DMS 273 treated with DMSO at 0.1 percent for 48 hours (cell line): Measurements from ENCODE around the gene PRKG1.
"Not testable (repeated sequence)": the region's sequence is repeated elsewhere in the genome, so short reads cannot be mapped to it uniquely, and the experiment has no call there.

ENCODE experiments used
- DNase-seq: peaks from one replicate; lab custom pipeline; 2025; lab: John Stamatoyannopoulos, UW

PRKG1 gene

DNA sequence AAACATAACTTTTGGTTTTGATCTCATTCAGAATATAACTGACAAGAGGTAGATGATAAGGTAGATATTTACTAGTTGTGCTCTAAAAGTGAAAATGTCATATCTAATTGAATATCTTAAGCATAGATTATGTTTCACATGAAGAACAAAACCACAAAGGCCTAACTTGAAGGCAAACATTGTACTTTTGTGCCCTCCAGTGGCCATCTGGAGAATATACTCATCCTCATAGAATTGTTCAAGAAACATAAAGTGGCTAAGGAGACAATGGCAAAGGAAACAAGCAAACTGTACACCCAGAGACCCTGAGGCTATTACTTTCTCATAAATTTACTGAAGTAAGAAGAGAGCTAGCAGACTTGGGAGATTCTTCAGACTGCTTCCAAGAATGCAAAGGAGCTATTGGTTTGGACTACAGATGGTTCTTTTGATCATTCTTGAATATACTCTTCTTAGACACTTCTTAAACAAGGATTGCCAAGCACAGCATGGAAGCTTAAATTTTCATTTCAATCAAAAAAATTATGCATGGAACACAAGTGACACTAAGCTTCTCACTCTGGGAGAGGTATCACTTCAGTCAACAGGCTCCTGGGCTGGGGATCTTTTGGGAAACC is 1141.6 kb downstream of the PRKG1 start:
- DNase-seq = peak; percentile 8

DNA sequence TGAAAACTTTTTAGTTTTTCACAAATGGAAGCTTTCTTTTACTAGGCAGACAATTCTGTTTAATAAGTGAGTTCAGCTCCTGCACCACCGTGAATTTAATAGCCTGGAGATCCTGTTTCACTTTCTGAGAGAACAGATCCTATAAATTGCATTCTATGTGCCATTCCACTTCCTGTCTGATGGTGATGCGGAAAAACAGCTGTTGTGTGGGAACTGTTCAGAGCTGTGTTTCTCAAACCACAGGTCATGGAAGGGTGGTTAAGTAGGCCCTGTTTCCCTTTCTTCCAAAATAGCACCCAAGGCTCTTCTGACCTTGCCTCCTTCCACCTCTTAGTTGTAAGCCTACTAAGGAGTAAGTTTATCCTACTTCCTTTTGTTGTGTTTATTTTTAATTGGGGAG is 1142.6 kb downstream of the PRKG1 start:
- peak; percentile 8 for DNase-seq

DNA sequence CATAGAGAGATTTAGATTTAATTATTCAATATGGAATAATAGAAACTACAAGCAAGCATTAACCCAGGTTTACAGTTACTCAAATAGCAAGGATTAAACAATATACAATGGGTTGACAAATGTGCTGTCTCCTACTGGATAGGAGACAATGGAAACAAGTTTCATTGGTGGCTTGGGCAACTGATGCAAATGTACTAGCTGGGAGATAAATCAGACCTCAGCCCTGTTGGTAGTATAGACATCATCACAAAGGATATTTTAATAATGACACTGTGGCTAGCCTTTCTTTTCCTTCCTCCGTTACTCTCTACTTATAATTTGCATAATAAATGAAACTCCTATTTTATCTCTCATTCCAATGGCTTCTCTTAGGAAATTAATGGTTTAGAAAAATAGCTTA is 1143.2 kb downstream of the PRKG1 start:
- no peak for DNase-seq

DNA sequence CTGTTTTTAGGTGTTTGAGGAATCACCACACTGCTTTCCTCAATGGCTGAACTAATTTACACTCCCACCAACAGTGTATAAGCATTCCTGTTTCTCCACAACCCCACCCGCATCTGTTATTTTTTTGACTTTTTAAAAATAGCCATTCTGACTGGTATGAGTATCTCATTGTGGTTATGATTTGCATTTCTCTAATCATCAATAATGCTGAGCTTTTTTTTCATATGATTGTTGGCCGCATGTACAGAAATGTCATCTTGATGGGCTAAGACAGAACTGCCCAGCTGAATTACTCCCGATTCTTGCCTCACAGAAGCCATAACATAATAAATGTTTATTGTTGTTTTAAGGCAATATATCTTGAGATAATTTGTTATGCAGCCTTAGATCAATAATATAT is 1146.7 kb downstream of the PRKG1 start:
- no peak for DNase-seq

DNA sequence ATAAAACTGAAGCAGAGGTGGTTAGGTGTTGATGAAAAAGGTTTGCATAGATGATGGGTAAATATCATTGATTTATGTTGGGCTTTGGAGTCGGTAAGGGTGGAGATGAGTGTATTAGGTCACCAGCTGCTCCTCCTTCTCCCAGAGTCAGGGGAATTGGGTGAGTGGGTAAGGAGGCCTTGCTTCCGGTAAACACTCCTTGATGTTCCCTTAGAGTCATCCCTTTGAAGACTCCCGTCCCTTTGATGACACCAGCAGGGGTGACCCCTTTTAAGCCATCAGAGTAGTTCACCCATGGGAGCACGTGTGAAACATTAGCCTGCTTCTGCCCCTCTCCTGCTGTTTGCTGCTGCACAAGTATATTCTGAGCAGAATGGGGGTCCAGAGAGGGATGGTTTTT is 1147.6 kb downstream of the PRKG1 start:
- no peak for DNase-seq

DNA sequence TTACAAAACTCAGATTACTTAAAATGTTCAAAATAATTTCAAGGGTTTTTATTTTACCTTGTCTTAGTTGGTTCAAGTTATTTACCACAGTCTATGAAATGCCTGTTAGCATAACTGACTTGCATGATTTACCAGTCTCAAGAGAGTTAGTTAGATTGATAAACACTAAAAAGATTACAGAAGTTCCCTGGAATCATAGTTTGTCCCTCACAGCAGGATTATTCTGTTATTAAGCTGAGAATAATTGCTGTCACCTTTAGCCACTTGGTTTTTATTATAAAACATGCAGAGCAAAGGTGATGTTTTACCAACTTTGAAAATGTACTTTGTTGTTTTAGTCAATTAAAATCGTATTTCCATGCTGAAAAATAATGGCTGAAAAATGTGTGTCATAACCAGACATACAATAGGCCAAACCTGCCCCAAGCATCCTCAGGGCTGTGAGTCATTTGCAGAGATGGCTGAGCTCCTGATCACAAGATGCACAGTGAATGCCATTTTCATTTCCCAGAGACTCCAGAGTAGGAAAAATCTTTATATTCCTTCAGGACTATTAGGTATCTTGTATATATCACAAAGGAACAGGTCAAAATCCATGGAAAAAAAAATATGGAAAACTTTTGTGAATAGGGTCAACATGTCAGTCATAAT is 1152.0 kb downstream of the PRKG1 start:
- DNase-seq = no peak

DNA sequence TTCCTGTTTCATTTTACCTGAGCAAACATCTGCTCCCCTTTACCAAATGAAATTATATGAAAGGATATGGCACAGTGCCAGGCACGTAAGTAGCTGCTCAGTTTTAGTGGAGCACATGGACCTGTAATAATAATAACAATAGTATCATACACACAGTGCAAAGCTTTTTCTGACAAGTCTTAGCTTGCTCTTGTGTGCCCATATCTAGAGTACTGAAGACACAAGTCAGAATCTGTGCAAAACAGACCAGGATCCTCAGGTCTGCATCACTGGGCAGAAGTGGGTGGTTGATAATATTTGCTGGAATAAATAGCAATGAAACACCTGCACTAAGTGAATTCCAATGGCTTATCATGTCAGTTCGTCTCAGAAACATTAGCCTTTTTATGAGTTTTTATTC is 1154.3 kb downstream of the PRKG1 start:
- DNase-seq = no peak

DNA sequence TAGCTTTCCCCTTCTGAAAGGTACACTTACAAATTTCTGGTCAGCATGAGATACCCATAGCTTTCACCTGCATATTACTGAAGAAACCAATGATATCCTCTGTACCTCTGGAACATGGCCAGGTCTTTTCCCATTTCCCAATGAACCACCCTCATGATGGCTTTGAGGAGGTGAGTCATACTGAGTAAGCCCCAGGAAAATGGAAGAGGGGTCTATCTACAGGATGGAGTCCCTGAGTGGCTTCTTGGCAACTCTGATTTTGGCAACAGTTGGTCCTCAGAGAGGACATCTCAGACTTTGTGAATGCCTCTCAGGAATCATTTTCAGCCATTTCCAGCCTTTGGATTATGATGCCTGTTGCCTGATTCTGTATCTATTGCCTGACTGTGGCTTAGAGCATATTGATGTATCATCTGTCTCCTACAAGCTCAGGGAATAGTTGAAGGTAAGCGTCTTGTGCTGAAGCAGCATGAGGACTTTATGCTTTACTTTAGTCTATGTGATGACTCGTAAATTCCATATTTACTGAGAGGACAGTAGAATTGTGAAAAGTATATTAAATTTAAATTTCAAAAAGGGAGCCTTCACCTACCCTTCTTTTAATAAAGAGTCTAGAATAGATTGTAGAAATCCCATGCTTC is 1155.1 kb downstream of the PRKG1 start:
- DNase-seq = no peak

DNA sequence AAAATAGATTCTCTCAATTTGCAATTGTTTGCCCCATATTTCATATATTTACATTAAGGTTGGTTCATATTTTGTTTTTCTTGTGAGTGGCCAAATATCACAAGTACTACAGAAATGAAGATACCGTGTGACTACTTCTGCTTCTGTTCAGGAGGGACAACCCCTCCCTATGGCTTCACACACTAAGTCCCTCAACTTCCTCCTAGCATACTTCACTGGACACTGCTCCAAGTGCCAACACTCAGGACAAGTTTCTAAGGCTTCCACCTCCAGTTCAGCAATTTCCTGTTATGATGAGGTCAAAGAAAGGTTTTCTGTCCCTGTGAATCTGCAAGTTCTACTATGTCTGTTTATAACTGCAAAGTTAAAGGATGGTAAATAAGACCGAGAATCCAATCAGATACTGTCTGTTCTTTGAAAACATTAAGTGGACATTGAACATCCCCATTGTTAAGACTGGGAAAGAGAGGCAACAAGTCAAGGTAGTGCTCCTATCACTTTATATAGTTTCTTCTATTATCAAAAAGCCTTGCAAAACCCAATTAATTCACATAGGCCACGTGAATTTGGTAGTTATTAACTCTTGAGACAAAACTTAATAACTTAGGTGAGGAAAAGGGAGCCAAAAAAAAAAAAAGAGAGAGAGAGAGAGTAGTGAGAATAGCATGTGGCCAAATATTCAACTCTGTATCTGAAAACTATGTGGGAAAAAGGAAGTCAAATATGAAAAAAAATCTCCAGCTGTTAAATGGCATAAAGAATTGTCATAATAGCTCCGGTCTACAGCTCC is 1158.5 kb downstream of the PRKG1 start:
- no peak for DNase-seq

DNA sequence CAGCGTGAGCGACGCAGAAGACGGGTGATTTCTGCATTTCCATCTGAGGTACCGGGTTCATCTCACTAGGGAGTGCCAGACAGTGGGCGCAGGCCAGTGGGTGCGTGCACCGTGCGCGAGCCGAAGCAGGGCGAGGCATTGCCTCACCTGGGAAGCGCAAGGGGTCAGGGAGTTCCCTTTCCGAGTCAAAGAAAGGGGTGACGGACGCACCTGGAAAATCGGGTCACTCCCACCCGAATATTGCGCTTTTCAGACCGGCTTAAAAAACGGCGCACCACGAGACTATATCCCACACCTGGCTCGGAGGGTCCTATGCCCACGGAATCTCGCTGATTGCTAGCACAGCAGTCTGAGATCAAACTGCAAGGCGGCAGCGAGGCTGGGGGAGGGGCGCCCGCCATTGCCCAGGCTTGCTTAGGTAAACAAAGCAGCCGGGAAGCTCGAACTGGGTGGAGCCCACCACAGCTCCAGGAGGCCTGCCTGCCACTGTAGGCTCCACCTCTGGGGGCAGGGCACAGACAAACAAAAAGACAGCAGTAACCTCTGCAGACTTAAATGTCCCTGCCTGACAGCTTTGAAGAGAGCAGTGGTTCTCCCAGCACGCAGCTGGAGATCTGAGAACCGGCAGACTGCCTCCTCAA is 1159.2 kb downstream of the PRKG1 start:
- DNase-seq = not testable (repeated sequence)

DNA sequence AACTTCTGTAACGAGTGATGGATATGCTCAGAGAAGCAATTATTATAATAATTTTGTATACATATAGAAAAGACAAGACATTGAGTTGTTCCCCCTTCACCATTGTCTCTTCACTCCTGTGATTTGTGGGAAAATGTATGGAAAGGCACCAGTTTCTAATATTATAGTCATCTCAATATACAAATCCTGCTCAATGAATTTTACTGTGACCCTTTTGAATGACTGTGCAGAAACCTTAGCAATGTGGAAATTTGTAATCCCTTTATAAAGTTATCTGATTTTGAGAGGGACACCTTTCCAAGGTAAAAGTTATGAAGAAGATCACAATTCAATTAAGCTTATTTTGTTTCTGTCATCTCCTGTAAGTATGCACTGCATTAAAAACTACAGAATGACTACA is 1165.5 kb downstream of the PRKG1 start:
- no peak for DNase-seq

DNA sequence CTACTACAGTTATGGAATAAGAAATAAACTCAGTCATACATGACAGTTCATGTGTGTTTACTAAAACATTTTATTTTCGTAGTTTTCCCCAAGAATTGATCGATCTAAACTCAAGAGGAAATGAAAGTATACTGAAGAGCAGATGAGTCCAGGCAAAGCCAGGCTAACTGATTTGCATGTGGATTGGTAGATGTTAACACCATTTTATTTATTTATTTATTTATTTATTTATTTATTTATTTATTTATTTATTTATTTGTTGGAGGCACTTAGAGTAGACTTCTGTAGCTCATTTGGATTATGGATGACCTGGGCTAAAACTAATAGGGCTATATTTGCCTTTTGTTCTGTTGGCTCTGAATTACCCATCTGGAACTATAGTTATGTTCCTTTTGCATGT is 1171.3 kb downstream of the PRKG1 start:
- DNase-seq = no peak

DNA sequence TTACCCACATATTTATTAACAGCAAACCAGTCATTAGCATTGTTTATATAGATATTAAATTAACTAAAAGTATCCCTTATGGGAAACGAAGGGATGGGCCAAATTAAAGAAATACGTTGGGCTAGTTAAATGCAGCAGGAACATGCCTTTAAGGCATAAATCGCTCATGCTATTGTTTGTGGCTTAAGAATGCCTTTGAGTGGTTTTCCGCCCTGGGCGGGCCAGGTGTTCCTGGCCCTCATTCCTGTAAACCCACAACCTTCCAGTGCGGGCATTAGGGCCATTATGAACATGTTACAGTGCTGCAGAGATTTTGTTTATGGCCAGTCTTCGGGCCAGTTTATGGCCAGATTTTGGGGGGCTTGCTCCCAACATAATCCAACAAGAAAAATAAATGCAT is 1173.6 kb downstream of the PRKG1 start:
- not testable (repeated sequence) for DNase-seq

DNA sequence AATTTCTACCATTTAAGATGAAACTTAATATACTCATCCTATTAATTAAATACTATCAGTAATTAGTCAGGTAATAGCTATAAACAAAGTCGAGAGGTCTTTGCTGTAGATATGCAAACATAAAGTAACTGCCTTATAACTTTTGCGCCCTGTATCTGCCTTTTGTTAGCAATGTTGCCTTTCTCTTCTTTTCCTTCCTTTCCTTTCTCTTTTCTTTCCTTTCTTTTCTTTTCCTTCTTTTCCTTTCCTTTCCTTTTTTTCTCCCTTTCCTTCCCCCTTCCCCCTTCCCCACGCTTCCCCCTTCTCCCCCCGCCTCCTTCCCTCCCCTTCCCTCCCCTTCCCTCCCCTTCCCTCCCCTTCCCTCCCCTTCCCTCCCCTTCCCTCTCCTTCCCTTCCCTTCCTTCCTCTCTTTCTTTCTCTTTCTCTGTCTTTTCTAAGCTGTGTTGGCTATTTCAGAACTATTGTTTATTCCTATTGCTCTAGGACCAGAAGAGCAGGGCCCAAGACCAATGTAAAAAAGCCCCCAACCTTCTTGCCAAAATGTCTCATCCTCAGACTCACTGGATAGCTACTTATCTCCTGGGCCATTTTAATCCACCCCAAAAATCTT is 1174.5 kb downstream of the PRKG1 start:
- no peak for DNase-seq

DNA sequence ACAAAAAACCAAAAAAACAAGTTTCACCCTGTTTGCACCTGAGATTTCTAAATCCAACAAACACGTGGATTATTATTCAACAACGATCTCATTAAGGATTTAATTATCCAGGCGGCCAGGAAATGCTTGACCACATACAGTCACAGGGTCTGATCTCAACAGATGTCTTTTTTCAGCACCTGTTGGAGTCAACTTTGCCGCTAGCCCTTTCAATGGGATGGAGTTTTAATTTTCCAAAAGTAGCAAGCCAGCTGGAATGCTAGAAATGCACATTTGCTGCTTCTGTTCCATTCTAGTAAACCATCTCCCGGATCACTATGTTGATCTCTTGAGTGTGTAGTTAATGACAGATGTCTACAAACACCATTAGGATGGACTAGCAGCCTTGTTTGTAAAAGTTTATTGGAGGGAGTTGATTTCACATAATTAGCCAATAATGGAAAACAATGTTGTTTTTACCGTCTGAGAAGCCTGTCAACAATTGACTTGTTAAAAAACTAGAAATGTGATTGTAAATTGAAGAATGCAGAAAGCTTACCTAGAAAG is 1175.6 kb downstream of the PRKG1 start:
- DNase-seq = no peak

DNA sequence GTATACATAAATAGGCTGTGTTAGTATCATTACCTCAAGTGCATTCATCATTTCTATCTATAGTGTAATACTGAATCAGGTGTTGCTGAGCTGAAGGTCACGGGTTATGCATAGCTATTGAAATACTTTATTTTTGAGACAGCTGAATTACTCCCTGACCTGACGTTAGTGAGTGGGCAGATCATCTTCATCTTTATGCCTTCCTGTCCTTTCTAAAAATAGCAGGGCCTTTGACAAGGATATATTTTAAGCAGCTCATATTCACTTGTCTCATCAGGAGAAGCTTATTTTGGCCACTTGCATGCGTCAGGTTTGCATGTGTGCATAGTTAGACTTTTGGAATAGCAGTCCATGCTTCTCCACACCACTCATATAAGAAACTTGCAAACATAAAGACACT is 1176.2 kb downstream of the PRKG1 start:
- no peak for DNase-seq

DNA sequence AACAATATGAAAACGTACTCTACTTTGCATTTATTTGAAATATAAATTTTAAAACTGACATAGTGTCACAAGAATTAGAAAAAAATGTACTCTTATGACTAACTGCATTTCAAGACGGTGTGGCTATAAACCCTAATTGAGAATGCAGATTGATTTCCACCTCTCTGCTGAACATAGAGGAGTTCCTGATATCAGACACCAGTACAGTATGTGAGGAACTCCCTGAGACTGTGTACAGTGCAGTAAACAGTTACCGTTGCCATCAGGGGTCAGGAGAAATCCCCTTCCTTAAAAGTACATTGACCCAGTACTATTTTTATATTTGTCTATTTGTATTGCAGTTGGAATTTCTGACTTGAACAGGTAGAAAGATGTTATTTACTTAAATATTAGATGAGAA is 1178.0 kb downstream of the PRKG1 start:
- no peak for DNase-seq

DNA sequence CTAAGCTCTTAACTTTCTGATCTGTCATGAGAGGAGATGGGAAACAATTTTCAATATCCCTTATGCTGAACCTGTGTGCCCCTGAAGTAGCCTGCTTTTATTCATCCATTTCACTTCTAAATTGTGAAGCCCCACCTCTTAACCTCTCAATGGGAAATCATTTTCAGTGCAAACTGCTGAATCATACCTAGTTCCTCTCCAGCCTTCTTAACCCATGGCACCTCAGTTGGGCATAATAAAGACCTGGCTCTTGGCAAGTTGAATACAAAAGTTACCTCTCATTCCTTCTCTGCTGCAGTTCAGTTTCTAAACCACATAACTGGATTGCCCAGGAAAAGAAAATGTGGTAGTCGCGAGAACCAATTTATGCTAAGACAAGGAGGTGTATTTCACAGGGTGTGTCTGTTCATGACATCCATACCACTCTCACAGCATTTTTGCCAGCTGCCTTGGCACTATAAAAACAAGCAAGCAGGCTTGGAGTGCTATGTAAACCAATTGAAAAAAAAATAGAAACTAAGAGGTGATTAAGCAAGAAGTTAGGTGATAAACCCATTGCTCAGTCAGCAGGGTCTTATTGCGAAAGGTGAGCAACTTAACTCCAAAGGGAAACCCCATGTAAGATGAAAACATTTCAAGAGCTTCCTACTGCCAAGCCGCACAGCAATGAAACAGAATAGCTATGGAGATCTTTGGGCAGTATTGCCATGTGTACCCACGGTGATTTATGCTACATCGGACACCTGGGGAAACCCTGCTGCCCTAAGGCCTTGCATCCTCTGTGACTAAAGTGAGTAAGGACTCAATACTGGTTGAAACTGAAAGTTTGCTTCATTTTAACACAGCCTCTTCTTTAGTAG is 1182.8 kb downstream of the PRKG1 start:
- DNase-seq = no peak

DNA sequence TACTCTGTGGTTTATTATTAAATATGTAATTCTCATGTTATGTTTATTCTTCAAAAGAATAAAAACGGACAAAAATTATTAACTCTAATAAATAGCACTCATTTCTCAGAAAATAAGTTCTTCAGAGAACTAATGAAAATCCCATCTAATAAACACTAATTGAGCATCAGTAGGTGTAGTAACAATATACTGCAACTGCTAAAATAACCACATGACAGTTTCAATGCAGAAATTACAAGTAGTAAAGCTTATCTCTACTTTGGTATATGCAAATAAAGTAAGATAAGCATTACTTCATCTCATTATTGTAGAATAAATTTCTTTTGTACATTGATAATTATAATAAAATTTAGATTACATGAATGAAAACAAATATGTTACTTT is 1183.4 kb downstream of the PRKG1 start:
- no peak for DNase-seq

DNA sequence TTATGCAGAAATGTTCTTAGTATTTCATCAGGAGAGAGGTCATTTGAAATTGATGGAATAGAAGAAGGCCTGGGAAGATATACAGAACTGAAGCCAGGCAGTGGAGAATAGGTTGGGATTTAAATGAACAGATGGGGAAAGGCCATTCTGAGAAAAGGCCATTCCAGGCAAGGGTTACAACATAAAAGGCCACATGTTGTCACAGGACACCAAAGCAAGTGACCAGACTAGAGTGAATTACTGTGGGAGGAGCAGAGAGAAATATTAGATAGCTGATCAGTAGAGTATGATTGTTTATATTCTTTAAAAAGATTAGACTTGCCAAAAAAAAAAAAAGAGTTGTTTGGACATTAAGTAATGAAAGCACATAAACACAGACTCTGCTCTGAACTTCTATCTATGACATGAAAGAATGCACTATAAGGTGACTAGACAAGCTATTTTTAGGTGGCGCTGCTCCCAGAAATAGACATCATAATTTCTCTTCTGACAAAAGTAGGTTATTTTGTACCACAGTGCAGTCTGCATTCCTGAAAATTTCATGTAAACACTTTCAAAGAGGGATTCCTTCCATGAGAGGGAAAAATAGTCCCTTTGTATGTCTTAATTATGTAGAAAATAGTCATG is 1184.6 kb downstream of the PRKG1 start:
- DNase-seq = no peak
